Right hindlimb (tissue), 1 donor: Measurements from ENCODE around the gene PRKCSH.

Experiments used
- DNase-seq: peaks from one replicate; pipeline ENCODE4 v3.0.0-alpha.2; 2018

PRKCSH gene

DNA sequence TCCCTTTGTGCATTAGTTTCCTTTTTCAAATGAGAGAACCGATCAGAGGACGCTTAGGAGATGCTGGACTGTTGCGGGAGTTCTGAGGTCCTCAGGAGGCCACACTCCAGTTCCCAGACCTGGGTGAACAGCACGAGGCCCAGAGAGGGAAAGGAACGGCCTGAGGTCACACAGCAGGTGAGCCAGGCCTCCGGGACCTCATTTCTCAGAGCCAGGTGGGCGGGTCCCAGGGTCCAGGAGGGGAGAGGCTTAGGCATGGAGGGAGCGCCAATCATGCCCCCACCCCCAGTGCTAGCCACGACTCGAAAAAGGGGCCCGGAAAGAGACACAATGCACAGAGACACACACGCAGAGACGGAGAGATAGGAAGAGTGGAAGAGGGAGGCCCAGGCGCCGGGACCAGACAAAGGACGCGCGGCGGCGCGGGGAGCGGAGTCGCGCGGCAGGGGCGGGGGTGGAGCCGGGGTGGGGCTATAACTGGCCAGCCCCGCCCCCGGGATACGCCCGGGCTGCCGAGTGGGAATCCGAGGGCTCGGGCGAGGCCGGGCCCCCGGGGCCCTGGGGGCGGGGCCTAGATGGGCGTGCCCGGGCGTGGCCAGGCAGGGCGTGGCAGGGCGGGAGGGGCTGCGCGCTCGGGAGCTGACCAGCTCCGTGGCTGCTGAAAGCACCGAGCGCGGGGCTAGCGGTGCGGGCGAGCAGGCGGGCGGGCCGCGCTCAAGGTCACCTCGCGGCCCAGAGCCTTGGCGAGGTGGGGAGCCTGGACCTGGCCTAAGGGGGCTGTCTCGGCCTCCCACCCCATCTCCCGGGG, 43.9 kb downstream of the PRKCSH start:
- DNase-seq: peak; percentile 34

DNA sequence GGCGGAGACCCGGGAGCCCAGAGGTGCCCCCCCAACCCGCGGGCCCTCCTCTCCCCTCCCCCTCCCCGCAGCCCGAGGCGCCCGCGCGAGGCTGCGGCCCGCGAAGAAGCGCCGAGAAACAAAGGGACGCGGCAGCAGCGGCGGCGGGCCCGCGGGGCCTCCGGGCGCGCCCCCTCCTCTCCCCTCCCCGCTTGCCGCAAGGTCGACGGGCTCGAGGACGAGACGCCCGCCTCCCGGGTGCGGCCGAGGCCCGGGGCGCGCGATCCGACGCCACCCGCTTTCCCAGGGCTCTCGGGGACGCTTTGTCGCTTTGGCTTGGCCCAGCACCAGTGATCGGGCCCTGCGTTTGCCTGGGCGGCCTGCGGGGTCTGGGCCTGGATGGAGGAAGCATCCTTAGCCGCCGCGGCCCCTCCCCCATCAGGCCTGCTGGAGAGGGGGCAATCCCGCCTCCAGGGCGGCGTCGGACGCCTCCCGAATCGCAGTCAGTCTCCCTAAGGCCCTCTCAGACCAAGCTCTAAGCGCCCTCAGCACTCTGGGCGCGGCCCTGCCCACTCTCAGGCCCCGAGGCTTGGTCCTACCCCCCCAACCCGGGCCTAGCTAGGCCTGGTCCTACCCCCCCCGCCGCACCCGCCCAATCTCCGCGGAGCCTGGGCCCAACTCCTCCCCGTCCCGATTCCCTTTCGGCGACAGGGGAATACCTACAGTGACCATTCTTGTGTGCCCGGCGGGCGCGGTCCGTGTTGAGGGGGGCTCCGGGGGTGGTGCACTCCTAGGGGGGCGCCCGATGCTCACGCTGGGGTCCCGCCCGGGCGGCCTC, 44.7 kb downstream of the PRKCSH start:
- no peak for DNase-seq

DNA sequence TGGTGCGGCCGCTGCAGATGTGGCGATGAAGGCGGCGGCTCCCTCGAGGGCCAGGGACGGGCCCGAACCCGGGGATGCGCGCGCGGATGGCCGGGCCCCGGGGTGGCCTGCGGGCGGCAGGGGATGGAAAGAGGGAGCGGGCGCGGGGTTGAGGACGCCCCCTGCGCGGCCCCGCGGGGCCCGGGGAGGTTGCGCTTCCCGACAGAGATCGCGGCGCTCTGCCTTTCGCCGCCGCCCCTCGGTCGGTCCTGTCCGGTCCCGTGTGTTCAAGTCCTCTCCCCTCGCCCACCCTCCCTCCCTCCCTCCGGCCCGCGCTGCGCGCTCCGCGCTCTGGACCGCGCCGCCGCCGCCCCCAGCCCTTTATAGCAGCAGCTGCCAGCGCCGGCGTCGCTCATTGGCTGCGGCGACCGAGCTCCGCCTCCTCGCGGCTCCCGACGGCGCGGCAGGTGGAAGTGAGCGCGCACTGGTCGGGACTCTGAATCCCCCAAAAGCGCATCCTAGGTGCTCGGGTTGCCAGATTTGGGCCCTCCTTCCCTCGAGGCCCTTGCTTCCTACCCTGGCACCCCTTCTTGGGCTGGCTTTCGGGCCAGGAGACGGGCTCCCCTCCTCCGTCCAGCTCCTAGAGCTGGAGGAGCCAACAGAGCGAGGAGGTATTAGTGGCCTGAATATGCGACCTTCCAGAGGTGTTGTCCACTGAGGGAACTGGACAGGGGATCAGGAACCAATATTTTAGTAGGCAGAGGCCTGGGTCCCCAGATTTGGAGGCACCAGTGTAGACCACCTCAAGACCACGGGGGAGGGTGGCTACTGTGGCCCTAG, 45.5 kb downstream of the PRKCSH start, which contains the start of gene ELAVL3:
ELAVL3 (minus strand) TSS at position 332 of the 819 bp plus-strand sequence. CDS start 438 bp downstream, outside the sequence.
- no peak for DNase-seq

DNA sequence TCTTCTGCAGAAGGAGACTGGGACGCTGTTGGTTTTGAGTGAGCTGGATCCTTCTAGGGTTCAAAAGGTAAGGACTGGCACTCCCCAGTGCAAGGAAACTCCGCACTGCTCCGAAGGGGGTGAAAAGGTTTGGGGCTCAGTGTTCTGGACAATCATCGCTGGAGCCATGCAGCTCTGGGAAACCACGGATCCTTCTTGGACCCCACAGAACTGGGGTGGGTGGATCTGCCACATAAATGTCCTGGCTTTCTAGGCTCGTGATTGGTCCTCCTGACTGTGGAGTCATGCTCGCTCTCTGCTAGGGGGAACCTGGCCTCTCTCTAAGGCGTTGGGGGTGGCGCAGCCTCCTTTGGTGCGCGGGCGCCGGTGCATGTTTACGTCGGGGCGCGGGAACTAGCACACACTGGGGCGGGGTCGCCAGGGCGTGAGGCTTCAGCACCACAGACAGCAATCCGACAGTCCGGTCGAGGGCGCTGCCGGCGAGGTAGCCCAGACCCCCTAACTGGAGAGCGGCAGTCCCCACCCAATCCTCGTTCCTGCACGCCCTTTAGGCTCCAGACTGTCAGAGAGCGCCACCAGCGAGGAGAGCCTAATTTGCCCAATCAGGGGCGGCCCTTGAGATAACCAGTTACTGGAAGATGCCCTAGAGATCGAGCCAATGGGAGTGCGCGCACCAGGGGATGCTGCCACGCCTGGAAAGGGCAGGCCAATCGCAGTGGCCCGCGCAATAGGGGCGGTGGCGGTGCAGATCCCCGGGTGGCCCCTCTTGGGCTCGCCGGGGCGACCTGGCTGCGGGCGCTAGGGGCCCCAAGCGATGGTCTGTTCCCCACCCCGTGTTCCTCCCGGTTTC, 46.3 kb downstream of the PRKCSH start:
- peak; percentile 74 for DNase-seq

DNA sequence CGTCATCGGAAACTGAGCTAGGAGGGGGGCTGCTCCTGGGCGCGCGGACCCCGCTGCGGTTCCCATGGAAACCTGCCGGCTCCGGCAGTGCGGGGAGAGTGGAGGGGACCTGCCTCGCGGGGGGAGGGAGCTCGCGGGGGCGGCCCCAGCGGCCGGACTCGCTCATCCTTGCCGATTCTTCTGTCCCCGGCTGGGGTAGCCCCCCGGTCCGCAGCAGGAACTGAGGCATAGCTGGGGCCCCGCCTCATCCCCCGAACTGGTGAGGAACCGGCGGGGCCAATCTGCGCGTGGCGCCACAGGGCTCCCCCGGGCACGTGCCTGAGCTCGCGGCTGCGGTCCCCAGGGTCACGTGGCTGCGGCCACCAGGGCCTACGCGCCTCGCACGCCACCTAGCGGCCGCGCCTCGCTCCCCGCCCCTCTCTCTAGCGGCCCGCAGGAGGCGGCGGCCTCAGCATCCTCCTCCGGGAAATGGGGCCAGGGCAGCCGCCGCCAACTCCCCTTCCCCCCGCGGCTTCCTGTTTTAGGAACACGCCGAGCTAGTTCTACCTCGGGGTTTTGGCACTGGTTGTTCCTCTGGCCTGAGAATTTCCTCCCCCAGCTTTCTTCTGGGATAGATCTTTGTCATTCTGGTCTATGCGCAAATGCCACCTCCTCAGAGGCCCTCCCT, 47.1 kb downstream of the PRKCSH start:
- DNase-seq: peak; percentile 79

DNA sequence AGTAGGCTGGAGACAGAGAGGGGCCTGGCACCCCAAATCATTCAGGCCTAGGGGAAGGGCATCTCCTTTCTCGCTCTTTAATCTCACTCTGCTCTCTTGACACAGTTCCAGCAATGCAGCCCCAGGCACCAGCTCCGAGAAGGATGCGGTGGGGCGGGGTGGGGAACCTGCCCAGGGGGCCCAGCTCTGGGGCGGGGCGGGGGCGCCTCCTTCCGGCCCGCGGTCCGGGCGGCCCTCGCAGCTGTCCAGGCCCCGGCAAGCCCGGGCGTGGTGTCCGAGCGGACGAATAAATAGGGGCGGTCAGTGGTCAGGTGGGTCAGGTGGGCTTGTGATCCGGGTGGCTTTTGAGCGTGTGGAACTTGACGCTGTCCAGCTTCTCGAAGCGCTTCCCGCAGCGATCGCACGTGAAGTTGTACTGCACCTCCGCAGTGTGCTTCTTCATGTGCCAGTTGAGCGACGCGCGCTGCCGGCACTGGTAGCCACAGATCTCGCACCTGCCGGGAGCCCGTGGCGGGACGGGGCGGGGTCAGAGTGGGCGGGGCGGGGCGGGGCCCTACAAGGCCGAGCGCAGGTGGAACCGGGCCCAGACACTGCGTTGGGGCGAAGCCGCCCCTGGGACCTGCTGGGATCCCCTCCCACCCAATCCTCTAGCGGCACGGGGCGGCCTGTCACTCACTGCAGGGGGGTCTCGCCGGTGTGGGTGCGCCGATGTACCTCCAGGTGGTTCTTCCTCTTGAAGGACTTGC, 48.1 kb downstream of the PRKCSH start:
- no peak for DNase-seq

DNA sequence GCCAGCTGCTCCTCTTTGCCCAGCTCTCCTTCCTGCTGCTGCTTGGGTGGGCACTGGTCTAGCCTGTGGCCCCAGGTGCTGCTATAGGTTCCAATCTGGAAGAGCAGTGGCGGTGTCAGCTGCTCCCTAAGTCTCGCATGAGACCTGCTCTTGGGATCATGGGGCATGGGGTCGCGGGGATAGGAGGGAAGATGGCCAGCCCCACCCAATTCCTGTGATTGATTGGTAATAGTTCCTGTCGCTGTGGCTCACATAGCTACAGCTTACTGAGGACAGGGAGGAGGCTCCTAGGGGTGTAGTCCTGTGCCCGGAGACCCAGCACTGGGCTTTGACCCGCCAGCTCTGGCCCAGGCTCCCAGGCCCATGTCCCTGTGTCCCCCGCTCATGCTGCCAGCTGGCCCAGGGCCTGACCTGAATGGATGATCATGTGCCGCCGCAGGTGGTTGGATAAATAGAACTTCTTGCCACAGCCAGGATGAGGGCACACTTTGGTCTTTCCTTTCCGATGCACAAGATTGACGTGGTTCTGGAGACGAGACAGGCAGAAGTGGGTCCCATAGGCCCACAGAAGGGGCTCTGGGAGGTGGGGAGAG, 49.9 kb downstream of the PRKCSH start:
- DNase-seq: no peak

DNA sequence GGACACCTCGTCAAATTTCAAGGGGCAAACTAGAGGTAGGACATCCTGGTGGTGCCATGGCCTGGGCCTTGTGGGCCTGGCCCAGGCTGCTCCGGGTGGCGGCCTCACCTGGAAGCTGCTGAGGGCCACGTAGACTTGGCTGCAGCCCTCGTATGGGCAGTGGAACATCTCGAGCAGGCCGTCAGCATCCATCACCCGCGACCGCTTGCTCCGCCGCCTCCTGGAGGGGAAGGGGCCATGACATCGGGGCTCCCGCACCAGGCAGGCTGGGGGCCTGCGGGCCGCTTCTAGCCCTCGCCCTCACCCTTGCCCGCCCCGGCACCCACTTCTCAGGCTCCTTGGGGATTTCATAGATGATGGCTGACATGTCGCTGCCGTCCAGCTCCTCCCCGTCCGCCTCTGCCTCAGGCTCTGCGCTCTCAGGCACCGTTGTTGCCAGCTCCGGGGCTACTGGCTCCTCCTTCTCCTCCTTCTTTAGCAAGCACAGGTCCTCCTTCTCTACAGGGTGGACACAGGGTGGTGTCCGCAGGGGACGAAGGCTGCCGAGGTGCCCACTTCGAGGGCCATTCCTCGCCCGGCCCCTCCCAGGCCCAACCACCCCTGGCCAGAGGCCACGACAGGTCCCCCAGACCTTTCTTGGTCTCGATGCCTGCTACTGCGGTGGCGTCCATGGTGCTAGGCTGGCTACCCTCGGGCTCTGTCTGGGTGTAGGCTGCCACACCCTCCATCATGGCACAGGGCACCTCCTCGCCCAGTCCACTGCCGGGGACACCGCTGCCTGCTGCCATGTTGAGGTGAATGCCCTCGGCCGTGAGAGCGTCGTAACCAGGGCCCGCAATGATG, 51.4 kb downstream of the PRKCSH start:
- DNase-seq: no peak

DNA sequence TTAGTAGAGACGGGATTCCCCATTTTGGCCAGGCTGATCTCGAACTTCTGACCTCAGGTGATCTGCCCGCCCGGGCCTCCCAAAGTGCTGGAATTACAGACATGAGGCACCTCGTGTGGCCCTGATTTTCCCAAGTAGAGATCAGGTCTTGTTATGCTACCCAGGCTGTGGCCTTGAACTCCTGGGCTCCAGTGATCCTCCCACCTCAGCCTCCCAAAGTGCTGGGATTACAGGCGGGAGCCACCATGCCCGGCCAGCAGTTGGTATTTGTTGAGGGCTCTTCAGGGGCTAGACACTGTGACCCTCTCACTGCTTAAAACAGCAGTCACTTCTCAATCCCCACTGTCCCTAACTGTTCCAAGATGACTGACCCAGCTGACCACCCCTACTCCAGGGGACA, 53.9 kb downstream of the PRKCSH start:
- no peak for DNase-seq

DNA sequence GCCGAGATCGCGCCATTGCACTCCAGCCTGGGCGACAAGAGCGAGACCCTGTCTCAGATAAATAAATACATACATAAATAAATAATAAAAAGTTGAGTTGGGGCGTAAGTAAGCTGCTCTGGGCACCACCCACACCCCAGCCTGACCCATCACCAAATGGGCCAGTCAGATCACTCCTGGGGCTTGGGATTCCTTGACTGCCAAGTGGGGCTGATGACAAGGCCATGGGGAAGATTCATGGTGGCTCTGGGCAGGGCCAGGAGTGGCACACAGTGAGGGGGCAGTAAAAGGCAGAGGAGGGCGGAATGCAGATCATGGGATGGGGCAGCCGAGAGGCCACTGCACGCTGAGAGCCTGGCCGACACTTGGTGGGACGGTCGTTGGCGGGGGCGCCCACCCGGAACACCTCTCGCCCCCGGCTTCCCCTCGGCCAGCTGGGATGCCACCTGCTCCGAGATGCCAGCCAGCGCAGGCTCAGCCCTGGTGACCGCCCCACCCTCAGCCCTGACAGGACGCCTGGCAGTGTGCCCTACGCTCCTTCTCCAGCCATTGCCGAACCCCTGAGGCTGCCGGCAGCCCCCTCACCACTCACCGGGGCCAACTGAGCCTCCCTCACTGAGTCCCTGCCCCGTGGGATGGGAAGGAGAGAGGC, 59.3 kb downstream of the PRKCSH start:
- no peak for DNase-seq

- DNase-seq: no peak
Observed at GRCh38 chr19:11495481-11495880, 60.0 kb downstream of the PRKCSH start.

GRCh38 chr19:11495885-11496284, 60.5 kb downstream of the PRKCSH start:
- no peak for DNase-seq

DNA sequence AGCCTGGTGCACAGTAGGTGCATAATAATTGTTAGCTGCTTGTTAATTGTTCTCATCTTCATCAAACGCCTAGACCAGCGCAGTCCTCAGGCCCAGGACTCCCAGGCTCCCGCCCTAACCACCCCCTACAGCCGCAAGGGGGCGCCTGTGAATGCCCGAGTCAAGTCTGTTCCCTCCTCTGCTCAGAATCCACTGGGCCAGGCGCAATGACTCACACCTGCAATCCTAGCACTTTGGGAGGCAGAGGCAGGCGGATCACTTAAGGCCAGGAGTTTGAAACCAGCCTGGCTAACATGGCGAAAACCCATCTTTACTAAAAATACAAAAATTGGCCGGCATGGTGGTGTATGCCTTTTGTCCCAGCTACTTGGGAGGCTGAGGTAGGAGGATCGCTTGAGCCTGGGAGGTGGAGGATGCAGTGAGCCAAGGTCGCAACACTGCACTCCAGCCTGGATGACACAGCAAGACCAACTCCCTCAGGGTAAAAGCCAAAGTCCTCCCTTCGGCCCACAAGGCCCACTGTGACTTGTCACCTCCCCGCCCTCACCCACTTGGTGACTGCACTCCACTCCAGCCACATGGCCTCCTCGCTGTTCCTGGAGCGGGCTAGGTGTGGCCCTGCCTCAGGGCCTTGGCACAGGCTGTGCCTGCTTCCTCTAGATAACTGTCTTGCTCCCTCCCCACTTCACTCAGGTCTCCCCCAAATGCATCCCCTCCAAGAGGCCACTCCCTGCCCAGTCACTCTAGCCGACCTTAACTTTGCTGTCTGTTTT, 61.1 kb downstream of the PRKCSH start:
- peak; percentile 53 for DNase-seq

DNA sequence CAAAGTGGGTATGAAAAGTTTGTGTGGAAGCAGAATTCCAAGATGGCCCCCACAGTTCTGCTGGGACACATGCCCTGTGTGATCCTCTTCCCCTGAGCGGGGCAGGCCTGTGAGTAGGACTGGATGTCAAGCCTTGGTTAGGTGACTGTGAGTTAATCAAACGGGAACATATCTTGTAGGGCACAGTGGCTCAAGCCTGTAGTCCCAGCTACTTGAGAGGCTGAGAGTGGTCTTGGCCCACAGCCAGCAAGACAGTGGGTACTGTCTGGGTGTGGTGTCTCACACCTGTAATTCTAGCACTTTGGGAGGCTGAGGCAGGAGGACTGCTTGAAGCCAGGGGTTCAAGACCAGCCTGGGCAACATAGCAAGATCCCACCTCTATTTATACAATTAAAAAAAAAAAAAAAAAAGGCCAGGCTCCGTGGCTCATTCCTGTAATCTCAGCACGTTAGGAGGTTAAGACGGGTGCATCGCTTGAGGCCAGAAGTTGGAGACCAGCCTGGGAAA, 63.8 kb downstream of the PRKCSH start:
- DNase-seq: no peak

GRCh38 chr19:11499890-11500420, 64.5 kb downstream of the PRKCSH start:
- DNase-seq: no peak
